HEK293 (cell line): ENCODE measurements around the gene FPR1.

Experiments
- CTCF ChIA-PET: fragments of 350-600 bp; formaldehyde crosslinking; extraction: SDS; loops from one replicate; lab custom pipeline; 2021; ENCODE audit warnings: antibody characterized with exemption; lab: Yijun Ruan, JAX
- POLR2A ChIA-PET: fragments of 300-600 bp; formaldehyde crosslinking; extraction: SDS; loops from one replicate; lab custom pipeline; 2020; ENCODE audit warnings: antibody characterized with exemption, inconsistent platforms; lab: Yijun Ruan, JAX
- H3K27ac ChIP-seq: fragments of 200-500 bp; sonication (Bioruptor generic); 2 replicates; pipeline ENCODE4 v1.5.1; 2014; ENCODE audit warnings: low read depth, low read length, control low read depth, inconsistent platforms; ENCODE audit errors: extremely low read depth
- H3K36me3 ChIP-seq, 2 experiments: fragments of 200-500 bp in 1 of 2; sonication (Bioruptor generic) in 1 of 2; 1 replicate in 1 of 2; 2 replicates in 1 of 2; pipeline ENCODE4 v1.5.1; 2014 to 2017; ENCODE audit warnings: inconsistent platforms in 2 of 2, low read length in 2 of 2; ENCODE audit not compliant: control insufficient read depth in 2 of 2, insufficient read depth in 1 of 2
- H3K4me1 ChIP-seq: fragments of 200-500 bp; sonication (Bioruptor generic); 2 replicates; pipeline ENCODE4 v1.5.1; 2014; ENCODE audit warnings: mild to moderate bottlenecking, low read length, inconsistent platforms; ENCODE audit not compliant: control insufficient read depth, insufficient read depth
- H3K4me3 ChIP-seq: 2 replicates; pipeline ENCODE4 v1.5.1; 2011; ENCODE audit warnings: low read depth, mild to moderate bottlenecking, control low read depth, low read length, moderate library complexity
- H3K9me3 ChIP-seq: fragments of 200-500 bp; sonication (Bioruptor generic); 2 replicates; pipeline ENCODE4 v1.5.1; 2014; ENCODE audit warnings: low read depth, low read length, inconsistent platforms; ENCODE audit not compliant: control insufficient read depth, insufficient read depth
- KLF7 ChIP-seq: fragments of 450-650 bp; formaldehyde crosslinking; IDR thresholded peaks from 2 replicates; pipeline ENCODE4 v1.5.1; 2016; ENCODE audit warnings: missing biosample characterization, missing genetic modification characterization, borderline replicate concordance
- SALL2 ChIP-seq: fragments of 450-650 bp; formaldehyde crosslinking; IDR thresholded peaks from 2 replicates; pipeline ENCODE4 v1.5.0; 2017; ENCODE audit warnings: missing biosample characterization, mild to moderate bottlenecking, missing genetic modification characterization, borderline replicate concordance
- SP2 ChIP-seq: fragments of 450-650 bp; formaldehyde crosslinking; IDR thresholded peaks from 2 replicates; pipeline ENCODE4 v1.5.1; 2016; ENCODE audit warnings: missing biosample characterization, missing genetic modification characterization
- ZBTB1 ChIP-seq: fragments of 450-650 bp; formaldehyde crosslinking; IDR thresholded peaks from 2 replicates; pipeline ENCODE4 v1.5.1; 2016; ENCODE audit warnings: missing biosample characterization, missing genetic modification characterization
- ZBTB20 ChIP-seq: fragments of 450-650 bp; formaldehyde crosslinking; IDR thresholded peaks from 2 replicates; pipeline ENCODE4 v1.5.1; 2016; ENCODE audit warnings: missing biosample characterization, missing genetic modification characterization
- ZNF112 ChIP-seq: fragments of 450-650 bp; formaldehyde crosslinking; IDR thresholded peaks from 2 replicates; pipeline ENCODE4 v1.5.0; 2017; ENCODE audit warnings: missing biosample characterization, missing genetic modification characterization
- ZNF2 ChIP-seq: fragments of 450-650 bp; formaldehyde crosslinking; IDR thresholded peaks from 2 replicates; pipeline ENCODE4 v1.5.1; 2016; ENCODE audit warnings: missing biosample characterization, missing genetic modification characterization
- ZNF214 ChIP-seq: fragments of 450-650 bp; formaldehyde crosslinking; IDR thresholded peaks from 2 replicates; pipeline ENCODE4 v1.5.1; 2017; ENCODE audit warnings: missing biosample characterization, mild to moderate bottlenecking, missing genetic modification characterization, borderline replicate concordance
- ZNF292 ChIP-seq: fragments of 450-650 bp; formaldehyde crosslinking; IDR thresholded peaks from 2 replicates; pipeline ENCODE4 v1.5.1; 2016; ENCODE audit warnings: low read depth, missing biosample characterization, missing genetic modification characterization, borderline replicate concordance
- ZNF350 ChIP-seq: fragments of 450-650 bp; formaldehyde crosslinking; IDR thresholded peaks from 2 replicates; pipeline ENCODE4 v1.5.0; 2017; ENCODE audit warnings: missing biosample characterization, mild to moderate bottlenecking, missing genetic modification characterization
- ZNF501 ChIP-seq: fragments of 450-650 bp; formaldehyde crosslinking; IDR thresholded peaks from 2 replicates; pipeline ENCODE4 v1.5.1; 2016; ENCODE audit warnings: missing biosample characterization, missing genetic modification characterization
- ZNF513 ChIP-seq: fragments of 450-650 bp; IDR thresholded peaks from 2 replicates; pipeline ENCODE4 v1.5.1; 2018; ENCODE audit warnings: missing biosample characterization, missing genetic modification characterization
- ZNF571 ChIP-seq: fragments of 450-650 bp; formaldehyde crosslinking; IDR thresholded peaks from 2 replicates; pipeline ENCODE4 v1.5.0; 2017; ENCODE audit warnings: missing biosample characterization, missing genetic modification characterization
- ZNF624 ChIP-seq: fragments of 450-650 bp; formaldehyde crosslinking; IDR thresholded peaks from 2 replicates; pipeline ENCODE4 v1.5.1; 2017; ENCODE audit warnings: missing biosample characterization, missing genetic modification characterization
- ZNF664 ChIP-seq: fragments of 450-650 bp; formaldehyde crosslinking; IDR thresholded peaks from 2 replicates; pipeline ENCODE4 v1.5.1; 2016; ENCODE audit warnings: missing biosample characterization, missing genetic modification characterization
- ZNF692 ChIP-seq: fragments of 450-650 bp; formaldehyde crosslinking; IDR thresholded peaks from 2 replicates; pipeline ENCODE4 v1.5.1; 2016; ENCODE audit warnings: missing biosample characterization, missing genetic modification characterization
- ZNF776 ChIP-seq: fragments of 450-650 bp; formaldehyde crosslinking; IDR thresholded peaks from 2 replicates; pipeline ENCODE4 v1.5.0; 2017; ENCODE audit warnings: missing biosample characterization, missing genetic modification characterization, borderline replicate concordance
- ZSCAN30 ChIP-seq: fragments of 450-650 bp; IDR thresholded peaks from 2 replicates; pipeline ENCODE4 v1.5.1; 2018; ENCODE audit warnings: missing biosample characterization, mild to moderate bottlenecking, missing genetic modification characterization, moderate library complexity
- TF ChIP-seq, protein P1 (sequence below): fragments of 450-650 bp; formaldehyde crosslinking; IDR thresholded peaks from 2 replicates; pipeline ENCODE4 v1.5.1; 2016; ENCODE audit warnings: missing biosample characterization, missing genetic modification characterization

The FPR1 gene

GRCh38 chr19:51721905-51722304, 29.8 kb downstream of the FPR1 start:
- CTCF ChIA-PET, result no interaction called here
- H3K9me3 ChIP-seq, result no peaks in the 10 kb centered on the region
- H3K4me3 ChIP-seq, result no peak overlapping the region
- no peaks in the 10 kb centered on the region for H3K4me1 ChIP-seq
- no peak overlapping the region for H3K27ac ChIP-seq
- no peaks in the 10 kb centered on the region for H3K36me3 ChIP-seq
- TF ChIP-seq ZSCAN30 (tag by site-specific recombination), result no peak
- no peak for TF ChIP-seq ZNF501 (tag by site-specific recombination)
- TF ChIP-seq SP2 (tag by site-specific recombination), result no peak
- no peak for TF ChIP-seq KLF7 (tag by site-specific recombination)
- TF ChIP-seq ZNF624 (tag by site-specific recombination), result no peak
- no peak for TF ChIP-seq ZNF776 (tag by site-specific recombination)
- no peak for TF ChIP-seq ZBTB20
- no peak for TF ChIP-seq SALL2 (tag by site-specific recombination)
- TF ChIP-seq ZNF692, result no peak
- TF ChIP-seq, all 188 proteins: peak for 0
- POLR2A ChIA-PET, result no interaction called here

GRCh38 chr19:51719251-51719988, 32.3 kb downstream of the FPR1 start:
- ChIA-PET CTCF (no interaction called here), POLR2A (no interaction called here)
- H3K27ac ChIP-seq, result no peak overlapping the region
- no peaks in the 10 kb centered on the region for H3K36me3 ChIP-seq
- TF ChIP-seq ZNF664, result no peak
- TF ChIP-seq ZBTB1 (tag by site-specific recombination), result no peak
- TF ChIP-seq ZNF2 (tag by site-specific recombination), result no peak
- no peak for TF ChIP-seq ZNF214
- TF ChIP-seq ZNF292 (tag by site-specific recombination), result no peak
- no peak for TF ChIP-seq ZNF571 (tag by site-specific recombination)
- TF ChIP-seq ZNF350, result no peak
- no peak for TF ChIP-seq ZNF112 (tag by site-specific recombination)
- TF ChIP-seq, protein P1, sequence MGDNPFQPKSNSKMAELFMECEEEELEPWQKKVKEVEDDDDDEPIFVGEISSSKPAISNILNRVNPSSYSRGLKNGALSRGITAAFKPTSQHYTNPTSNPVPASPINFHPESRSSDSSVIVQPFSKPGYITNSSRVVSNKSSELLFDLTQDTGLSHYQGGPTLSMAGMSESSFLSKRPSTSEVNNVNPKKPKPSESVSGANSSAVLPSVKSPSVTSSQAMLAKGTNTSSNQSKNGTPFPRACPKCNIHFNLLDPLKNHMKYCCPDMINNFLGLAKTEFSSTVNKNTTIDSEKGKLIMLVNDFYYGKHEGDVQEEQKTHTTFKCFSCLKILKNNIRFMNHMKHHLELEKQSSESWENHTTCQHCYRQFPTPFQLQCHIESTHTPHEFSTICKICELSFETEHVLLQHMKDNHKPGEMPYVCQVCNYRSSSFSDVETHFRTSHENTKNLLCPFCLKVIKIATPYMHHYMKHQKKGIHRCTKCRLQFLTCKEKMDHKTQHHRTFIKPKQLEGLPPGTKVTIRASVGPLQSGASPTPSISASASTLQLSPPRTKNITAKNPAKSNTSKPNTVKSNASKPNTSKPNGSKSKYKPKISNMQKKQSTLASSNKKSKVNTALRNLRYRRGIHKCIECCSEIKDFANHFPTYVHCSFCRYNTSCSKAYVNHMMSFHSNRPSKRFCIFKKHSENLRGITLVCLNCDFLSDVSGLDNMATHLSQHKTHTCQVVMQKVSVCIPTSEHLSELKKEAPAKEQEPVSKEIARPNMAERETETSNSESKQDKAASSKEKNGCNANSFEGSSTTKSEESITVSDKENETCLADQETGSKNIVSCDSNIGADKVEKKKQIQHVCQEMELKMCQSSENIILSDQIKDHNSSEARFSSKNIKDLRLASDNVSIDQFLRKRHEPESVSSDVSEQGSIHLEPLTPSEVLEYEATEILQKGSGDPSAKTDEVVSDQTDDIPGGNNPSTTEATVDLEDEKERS (tag by site-specific recombination), result no peak
- TF ChIP-seq ZNF513 (tag by site-specific recombination), result no peak
- H3K9me3 ChIP-seq, result no peaks in the 10 kb centered on the region
- H3K4me1 ChIP-seq, result no peaks in the 10 kb centered on the region
- H3K4me3 ChIP-seq, result no peak overlapping the region
